HG02610 (cell line): ENCODE data around the gene RAB11FIP4.

Source experiments
- ATAC-seq: cut with Tn5 transposase; IDR thresholded peaks from one replicate; pipeline ENCODE4 v1.9.1; 2021; ENCODE audit warnings: mild to moderate bottlenecking, moderate library complexity; ENCODE audit not compliant: unreplicated experiment

The RAB11FIP4 gene

DNA sequence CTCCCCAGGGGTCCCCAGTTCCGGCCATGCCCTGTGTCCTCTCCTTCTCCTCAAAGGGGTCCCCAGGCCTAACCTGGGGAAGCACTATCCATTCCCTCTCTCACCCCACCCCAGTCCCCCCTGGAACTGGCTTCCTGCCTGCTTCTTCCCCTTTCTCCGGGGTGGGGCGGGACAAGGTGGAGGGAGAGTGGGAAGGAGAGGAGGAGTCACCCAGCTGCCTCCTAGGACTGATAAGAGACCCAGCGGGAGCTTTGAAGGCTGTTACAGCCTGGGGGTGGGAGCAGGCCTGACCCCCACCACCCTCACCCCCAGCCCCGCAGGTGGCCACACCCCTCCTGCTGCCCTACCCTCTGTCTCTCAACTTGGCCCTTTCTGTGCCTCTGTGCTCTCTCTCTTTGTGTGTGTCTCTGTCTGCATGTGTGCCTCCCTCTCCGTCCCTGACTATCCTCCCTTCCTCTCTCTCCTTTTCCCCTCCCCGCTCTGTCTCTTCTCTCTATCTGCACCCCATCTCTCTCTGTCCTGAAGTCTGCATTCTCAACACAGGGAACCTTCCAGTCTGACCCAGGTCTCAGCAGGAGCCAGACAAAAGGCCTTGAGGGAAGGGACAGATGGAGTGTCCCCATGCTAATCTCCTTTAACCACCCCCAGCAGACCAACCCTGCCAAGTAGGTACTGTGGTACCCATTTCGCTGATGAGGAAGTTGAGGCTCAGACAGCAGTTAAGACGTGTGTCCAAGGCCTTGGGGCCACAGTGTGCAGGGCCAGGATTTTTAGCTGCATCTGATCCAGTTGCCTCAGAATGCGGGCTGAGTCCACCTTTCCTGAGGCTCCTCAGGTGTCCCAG lies 66.1 kb downstream of the RAB11FIP4 start:
- no peak for ATAC-seq

DNA sequence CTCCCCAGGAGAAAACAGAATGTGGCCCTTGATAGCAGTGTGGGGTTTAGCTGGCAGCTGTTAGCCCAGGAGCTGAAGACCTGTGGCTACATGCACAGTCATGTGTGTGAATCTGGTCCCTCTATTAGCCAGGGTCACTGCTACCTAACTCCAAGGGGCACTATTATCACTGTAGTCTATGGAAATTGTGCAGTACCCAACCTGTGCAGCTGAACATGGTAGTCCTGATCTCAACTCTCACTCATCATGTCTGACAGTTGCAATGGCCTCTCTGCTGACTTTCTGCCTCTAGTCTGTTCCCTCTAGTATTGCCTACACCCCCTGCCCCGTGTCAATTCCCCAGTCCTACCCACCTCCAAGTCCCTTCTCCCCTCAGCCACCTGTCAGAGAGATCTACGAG lies 67.4 kb downstream of the RAB11FIP4 start:
- no peak for ATAC-seq

DNA sequence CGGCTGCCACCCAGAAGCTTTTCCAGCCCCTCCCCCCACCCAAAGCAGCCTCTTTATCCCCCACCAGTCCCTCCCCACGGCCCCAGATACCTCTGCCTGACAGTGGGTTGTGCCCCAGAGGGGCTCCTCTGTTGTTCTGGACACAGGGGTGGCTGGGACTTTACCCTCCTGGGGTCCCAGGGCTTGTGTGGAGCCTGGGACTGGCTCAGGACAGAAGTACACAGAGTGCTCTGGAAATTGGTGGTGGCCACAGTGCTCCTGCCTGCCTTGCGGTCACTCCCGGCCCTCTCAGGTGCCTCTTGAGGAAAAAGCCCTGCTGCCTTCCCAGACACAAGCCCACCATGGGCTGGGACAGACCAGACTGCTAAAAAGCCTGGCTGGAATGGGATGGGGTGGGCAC lies 68.2 kb downstream of the RAB11FIP4 start:
- ATAC-seq: no peak

DNA sequence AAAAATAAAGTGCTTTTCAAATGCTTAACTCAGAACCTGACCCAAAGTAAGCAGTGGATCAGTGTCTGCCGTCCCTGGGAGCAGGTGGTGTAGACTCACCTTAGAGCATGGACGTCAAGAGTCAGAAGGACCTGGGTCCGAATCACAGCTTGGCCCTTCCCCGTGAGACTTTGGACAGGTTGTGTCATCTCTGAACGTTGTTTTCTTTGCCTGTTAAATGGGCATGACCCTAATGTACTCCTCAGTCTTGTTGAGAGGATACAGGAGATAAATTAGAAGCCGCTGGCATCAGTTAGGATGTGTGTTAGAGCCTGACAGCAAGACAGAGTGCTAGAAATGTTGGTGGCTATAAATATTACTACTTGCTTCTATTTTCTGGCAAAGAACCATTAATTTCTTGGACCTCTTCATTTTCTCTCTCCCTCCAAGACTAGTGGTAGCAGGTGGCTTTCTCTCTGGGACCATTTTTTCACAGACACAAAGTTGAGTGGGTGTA lies 68.8 kb downstream of the RAB11FIP4 start:
- no peak for ATAC-seq

DNA sequence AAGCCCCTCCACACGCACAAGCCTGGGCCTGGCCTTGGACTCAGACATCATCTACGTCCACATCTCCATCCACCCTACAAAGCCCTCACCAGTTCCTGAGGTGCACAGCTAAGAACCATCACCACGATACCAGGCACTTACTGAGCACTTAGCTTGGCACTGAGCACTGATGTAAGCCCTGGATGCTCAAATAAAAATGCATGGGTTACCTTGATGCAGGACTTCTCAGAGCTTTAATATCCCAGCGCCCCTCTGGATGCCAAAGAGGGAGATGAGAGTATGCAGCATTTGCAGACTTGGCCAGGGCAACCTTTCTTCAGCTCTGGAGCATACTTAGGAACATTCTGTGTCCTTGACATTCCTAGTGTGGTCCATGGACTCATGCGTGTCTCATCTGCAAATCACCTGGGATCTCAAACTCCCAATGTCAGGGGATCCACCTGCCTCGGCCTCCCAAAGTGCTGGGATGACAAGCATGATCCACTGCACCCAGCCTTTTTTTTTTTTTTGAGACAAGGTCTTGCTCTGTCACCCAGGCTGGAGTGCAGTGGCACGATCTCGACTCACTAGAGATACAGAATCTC lies 69.8 kb downstream of the RAB11FIP4 start:
- ATAC-seq: no peak

GRCh38 chr17:31462261-31462660 lies 70.8 kb downstream of the RAB11FIP4 start:
- no peak for ATAC-seq

DNA sequence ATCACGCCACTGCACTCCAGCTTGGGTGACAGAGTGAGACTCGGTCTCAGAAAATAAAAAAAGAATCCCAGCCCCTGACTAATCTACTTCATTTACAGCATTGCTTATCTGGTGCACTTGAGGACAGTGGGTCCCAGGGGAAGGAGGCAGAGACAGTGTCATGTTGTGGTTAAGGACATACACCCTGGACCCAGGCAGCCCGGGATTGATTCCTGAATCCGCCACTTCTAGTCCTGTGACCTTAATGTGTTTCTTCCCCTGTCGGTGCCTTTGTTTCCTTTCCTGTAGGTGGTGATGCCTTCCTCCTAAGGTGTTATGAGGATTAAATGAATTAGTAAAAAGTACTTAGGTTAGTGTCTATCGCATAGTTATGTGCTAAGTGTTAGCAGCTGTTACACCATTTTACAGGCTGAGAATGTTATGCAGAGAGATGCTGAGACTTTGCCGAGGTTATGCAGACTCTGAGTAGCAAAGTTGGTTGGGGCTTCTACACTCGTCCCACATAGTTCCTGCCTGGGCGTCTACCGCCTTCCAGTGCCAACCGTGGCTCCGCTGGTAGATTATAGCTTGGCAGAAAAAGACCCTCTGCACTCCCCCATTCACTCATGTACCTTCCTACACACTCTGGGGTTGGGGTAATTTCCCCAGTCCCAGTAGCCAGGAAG lies 74.8 kb downstream of the RAB11FIP4 start:
- no peak for ATAC-seq

DNA sequence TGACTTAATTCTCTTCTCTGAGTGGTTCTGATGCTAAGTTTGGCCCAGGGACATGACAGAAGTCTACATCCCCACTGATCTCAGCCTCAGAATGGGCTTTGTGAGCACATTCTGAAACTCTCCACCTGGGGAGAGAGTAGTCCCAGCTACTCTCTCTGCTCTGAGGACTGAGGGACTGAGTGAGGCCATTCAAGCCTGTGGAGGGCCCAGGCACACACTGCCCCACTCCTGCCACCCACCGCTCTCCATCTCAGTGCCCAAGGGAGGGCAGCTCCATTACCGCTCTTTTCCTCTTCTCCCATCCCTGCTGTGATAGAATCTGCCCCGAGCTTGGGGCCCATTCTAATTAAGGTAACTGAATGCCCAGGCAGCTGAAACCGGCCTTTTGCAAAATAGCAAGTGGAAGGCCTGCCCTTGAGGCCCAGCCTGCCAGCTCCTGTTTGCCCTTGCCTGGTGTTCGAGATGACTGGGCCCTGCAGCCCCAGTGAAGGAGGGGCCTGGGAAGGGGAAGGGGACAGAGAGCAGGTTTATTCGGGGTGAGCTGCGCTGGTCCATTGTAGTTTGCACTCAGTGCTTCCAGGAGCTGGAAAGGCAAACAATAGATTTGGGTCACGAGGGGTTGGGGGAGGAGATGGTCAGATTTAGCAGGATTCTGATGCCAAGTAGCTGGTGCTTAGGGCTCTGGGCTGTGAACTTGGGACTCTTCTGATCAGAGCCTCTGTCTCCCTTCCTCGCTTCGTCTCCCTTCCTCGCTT lies 76.2 kb downstream of the RAB11FIP4 start:
- no peak for ATAC-seq

- no peak for ATAC-seq
Observed at GRCh38 chr17:31469959-31470358, 78.5 kb downstream of the RAB11FIP4 start.

DNA sequence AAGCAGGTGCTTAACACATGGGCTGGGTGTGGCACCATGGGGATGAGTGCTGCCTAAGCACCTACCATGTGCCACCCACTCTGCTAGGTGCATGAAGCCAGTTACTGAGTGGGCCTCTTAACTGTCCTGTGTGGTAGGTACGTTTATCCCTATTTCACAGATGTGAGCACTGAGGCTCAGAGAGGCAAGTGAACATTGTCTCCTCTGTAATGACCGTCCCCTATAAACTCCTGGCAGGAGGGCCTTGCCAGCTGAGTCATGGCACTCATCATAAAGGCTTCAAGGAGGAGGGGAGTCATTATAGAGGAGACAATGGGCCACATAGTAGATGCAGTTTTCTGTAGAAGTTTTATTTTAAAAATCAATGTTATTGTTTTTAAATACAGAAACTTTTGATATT lies 79.1 kb downstream of the RAB11FIP4 start:
- no peak for ATAC-seq

- no peak for ATAC-seq
Observed at GRCh38 chr17:31472137-31472536, 80.7 kb downstream of the RAB11FIP4 start.

GRCh38 chr17:31475378-31476162 lies 84.1 kb downstream of the RAB11FIP4 start:
- no peak for ATAC-seq

- no peak for ATAC-seq
Observed at GRCh38 chr17:31476525-31477416, 85.3 kb downstream of the RAB11FIP4 start.

- no peak for ATAC-seq
Observed at GRCh38 chr17:31477417-31478055, 86.1 kb downstream of the RAB11FIP4 start.

DNA sequence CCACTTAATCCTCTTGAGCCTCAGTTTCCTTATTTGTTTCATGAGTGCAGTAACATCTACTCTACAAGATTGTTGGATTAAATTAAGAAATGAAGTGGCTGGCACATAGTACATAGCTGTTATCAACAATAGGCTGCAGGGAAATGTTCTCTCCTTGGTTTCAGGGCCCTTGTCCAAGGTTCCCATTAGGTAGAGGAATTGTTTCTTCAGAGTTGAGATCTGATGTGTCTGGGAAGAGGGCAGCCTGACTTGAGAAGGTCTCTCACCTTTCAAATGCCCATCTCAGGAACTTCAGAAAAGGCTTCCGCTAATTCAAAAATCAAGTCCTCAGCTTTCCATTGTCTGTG lies 87.6 kb downstream of the RAB11FIP4 start:
- no peak for ATAC-seq

GRCh38 chr17:31479524-31479923 lies 88.0 kb downstream of the RAB11FIP4 start:
- ATAC-seq: no peak

DNA sequence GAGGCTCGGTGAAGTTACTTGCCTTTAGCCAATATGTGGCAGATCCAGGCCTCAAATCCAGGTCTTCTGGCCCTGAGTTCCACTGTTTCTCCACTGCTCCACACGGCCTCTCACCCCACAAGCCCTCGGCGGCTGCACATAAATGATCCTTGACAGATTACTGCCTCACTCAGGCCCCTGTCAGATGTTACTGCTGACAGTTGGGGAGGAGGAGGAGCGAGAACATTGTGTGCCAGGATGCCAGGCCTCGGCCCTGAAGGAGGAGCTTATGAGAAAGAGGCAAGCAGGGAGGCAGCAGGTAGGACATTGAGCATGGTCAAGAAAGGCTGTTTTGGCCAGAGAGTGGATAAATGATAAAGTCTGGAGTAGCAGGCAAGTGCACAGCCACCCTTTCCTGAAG lies 88.6 kb downstream of the RAB11FIP4 start:
- ATAC-seq: no peak

DNA sequence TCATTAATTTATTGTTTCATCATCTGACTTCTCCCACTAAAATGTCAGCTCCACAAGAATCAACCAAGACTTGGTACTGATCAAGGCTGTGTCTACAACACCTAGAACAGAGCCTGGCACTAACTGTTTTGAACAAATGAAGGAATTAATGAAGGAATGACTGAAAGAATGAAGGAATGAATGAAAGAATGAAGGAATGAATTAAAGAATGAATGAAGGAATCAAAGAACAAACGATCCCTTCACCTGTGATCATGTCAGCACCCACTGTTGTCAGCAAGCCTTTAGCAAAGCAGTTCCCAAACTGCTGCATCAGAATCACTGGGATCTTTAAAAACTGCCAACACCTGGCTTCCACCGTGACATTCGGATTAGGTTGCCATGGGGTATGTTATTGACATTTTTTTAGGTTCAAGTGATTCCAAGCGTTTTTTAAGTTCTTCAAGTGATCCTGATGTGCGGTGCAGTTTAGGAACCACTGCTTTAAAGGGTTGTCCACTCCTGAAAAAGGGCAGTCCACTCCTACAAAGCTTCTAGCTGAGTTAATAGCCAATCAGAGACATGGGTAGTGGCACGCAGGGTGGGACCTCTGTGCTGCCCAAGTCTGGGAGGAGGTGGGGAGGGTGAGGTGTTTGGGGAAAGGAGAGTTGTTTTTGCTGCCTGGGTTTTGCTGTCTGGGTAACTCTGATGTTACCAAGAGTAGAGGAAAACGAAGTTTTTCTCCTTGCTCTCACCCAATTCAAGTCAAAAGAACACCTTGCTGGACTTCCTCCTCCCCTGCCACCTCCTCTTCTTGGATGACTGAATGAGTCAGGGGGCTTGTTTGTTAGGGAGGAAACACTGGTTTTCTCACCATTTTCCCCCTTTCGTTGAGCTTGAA lies 89.7 kb downstream of the RAB11FIP4 start:
- ATAC-seq: no peak
